Left lung (tissue), 10 donors: Measurements from ENCODE around the gene SPARCL1. TPM values are rescaled to one million over a fixed set of nuclear protein-coding genes. Genes with fewer than 3 reads are reported as not detected.

Experiments used
- ATAC-seq: fragments of 200-7000 bp; cut with Tn5 transposase; one replicate; pipeline ENCODE4 v1.9.1; 2020; ENCODE audit warnings: moderate library complexity
- DNase-seq, 4 donors: peaks; one replicate each; pipeline ENCODE4 v3.0.0-alpha.2; 2013 to 2020
- H3K27ac ChIP-seq, 2 donors: fragments of 200-600 bp; sonication (generic) in 1 of 2; one replicate each; pipeline versions ENCODE4 v1.5.0 to v1.8.0; 2020 to 2021
- H3K27me3 ChIP-seq, 2 donors: fragments of 200-600 bp; sonication (generic) in 1 of 2; one replicate each; pipeline versions ENCODE4 v1.5.0 to v1.8.0; 2020 to 2021
- H3K36me3 ChIP-seq, 2 donors: fragments of 200-600 bp; sonication (generic) in 1 of 2; one replicate each; pipeline versions ENCODE4 v1.5.0 to v1.8.0; 2020 to 2021
- H3K4me1 ChIP-seq, 2 donors: fragments of 200-600 bp; one replicate each; pipeline ENCODE4 v1.8.0; 2021
- H3K4me3 ChIP-seq, 2 donors: fragments of 200-600 bp; sonication (generic) in 1 of 2; one replicate each; pipeline versions ENCODE4 v1.5.0 to v1.8.0; 2020 to 2021; ENCODE audit warnings: mild to moderate bottlenecking in 1 of 2
- H3K9me3 ChIP-seq, 2 donors: fragments of 200-600 bp; sonication (generic) in 1 of 2; one replicate each; pipeline versions ENCODE4 v1.5.0 to v1.8.0; 2020 to 2021
- intact Hi-C, 2 donors: fragments of 100-400 bp; cut with DNase I; formaldehyde crosslinking; loops; one replicate each; pipeline versions ENCODE4 v1.11.2 to v1.14.2; 2022
- polyA plus RNA-seq, 6 donors: library from polyadenylated mRNA; unstranded; fragments of 120-200 nt; gene quantifications; one replicate each; pipeline ENCODE4 v1.2.1, GENCODE V29; 2013; ENCODE audit not compliant: insufficient read length in 6 of 6
- total RNA-seq, 2 donors: library from RNA; stranded (reverse); fragmentation: NEBNext Ultra II Directional; extraction: Animal tissue kit (Norgen Biotek cat#: 25700); gene quantifications; one replicate each; pipeline ENCODE4 v1.2.1, GENCODE V29; 2021
- TF ChIP-seq, protein P1 (sequence below), 2 donors: fragments of 200-600 bp; sonication (generic) in 1 of 2; IDR thresholded peaks; one replicate each; pipeline versions ENCODE4 v1.5.0 to v1.8.0; 2021; ENCODE audit warnings: antibody characterized with exemption in 2 of 2
- donor health status: DM: no; HTN: yes; CAD: no.
- donor health status: DM: no; HTN: no; CAD: no.

Gene SPARCL1
- total and polyA plus RNA-seq, 8 donors = 241 to 475 (median 401) TPM

DNA sequence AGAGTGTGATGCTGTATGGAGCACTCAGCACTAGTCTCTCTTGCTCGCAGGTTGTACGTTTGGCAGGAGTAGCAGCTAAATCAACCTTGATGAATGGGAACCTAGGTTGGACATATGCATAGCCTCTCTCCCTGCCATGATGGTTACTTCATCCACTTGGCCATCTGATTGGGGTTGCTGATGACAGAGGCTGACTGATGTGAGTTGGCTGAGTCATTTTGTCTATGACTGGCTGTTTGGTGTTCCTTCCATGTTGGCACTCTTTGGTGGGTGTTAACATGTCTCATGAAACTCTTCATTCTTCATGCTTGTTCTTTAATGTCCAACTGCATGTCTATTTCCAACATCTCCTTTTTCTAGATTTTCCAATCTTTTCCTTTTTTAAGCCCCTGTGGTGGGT lies 31.6 kb upstream of the SPARCL1 start:
- DNase-seq = no peak
- Histone ChIP-seq H3K4me3 (no peak overlapping the region), H3K9me3 (no peaks in the 10 kb centered on the region), H3K27me3 (no peaks in the 10 kb centered on the region), H3K36me3 (no peaks in the 10 kb centered on the region), H3K27ac (no peak overlapping the region), H3K4me1 (no peaks in the 10 kb centered on the region)
- intact Hi-C loops = no loop called here
- ATAC-seq = no peak
- TF ChIP-seq, protein P1, sequence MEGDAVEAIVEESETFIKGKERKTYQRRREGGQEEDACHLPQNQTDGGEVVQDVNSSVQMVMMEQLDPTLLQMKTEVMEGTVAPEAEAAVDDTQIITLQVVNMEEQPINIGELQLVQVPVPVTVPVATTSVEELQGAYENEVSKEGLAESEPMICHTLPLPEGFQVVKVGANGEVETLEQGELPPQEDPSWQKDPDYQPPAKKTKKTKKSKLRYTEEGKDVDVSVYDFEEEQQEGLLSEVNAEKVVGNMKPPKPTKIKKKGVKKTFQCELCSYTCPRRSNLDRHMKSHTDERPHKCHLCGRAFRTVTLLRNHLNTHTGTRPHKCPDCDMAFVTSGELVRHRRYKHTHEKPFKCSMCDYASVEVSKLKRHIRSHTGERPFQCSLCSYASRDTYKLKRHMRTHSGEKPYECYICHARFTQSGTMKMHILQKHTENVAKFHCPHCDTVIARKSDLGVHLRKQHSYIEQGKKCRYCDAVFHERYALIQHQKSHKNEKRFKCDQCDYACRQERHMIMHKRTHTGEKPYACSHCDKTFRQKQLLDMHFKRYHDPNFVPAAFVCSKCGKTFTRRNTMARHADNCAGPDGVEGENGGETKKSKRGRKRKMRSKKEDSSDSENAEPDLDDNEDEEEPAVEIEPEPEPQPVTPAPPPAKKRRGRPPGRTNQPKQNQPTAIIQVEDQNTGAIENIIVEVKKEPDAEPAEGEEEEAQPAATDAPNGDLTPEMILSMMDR (IDR thresholded peaks at IDR 0.05) = no peak

DNA sequence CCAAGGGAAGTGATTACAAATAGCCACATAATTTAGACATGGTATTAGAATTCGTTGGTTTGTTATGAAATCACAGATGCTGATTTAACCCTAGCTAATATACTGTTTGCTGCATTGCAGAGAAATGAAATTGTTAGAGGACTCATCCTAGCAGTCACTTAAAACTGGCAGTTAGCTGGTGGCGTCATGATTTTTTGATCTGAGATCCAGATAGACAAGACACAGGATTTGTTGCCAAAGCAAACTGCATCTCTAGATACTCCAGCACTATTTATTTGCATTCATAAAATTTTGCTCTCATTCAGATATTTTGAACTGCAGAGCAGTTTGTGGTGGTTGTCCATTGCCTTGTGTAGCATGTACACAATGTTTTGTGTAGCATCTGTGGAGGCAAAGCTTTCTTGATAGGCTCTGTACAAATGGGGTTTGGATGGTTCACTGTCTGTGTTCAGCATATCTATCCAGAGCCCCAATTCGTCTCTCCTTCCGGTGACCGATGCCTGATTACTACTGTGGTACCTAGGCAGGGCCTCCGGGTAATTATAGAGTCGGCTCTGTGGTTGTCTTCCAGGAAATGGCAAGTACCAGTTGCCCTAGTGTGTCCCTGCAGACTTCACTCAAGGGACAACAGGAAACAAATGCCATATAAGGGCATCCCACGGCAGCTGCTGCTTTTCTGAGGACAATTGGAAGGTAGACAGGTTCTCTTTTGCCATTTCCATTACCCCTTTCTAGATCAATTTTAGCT lies 30.1 kb upstream of the SPARCL1 start:
- ATAC-seq (no peak), DNase-seq (no peak)
- intact Hi-C loops = no loop called here
- Histone ChIP-seq H3K27me3 (no peaks in the 10 kb centered on the region), H3K36me3 (no peaks in the 10 kb centered on the region), H3K27ac (no peak overlapping the region), H3K9me3 (no peaks in the 10 kb centered on the region), H3K4me1 (no peaks in the 10 kb centered on the region), H3K4me3 (no peak overlapping the region)
- TF ChIP-seq, protein P1 (IDR thresholded peaks at IDR 0.05) = no peak

DNA sequence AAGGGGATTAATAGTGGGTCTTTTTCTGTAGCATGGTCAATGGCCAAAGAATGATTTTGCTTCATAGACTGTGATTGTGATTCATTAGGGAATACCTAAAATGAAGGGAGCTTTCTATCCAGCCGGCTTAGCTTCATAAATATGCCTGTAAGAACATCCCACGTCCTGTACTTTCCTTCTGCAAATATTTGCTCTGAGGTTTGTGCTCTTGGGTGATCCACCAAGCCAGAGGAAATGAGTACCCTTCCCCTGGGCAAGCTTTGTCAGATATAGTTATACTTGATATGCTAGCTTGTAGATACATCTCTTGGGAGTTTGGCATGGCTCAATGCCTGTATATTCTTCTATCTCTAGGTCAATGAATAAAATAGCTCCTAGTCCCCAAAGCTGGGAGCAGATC lies 28.2 kb upstream of the SPARCL1 start:
- no peak for ATAC-seq
- Histone ChIP-seq H3K27me3 (no peaks in the 10 kb centered on the region), H3K4me3 (no peak overlapping the region), H3K36me3 (no peaks in the 10 kb centered on the region), H3K4me1 (no peaks in the 10 kb centered on the region), H3K27ac (no peak overlapping the region), H3K9me3 (no peaks in the 10 kb centered on the region)
- no peak for DNase-seq
- intact Hi-C loops = no loop called here
- TF ChIP-seq, protein P1 (IDR thresholded peaks at IDR 0.05) = no peak

DNA sequence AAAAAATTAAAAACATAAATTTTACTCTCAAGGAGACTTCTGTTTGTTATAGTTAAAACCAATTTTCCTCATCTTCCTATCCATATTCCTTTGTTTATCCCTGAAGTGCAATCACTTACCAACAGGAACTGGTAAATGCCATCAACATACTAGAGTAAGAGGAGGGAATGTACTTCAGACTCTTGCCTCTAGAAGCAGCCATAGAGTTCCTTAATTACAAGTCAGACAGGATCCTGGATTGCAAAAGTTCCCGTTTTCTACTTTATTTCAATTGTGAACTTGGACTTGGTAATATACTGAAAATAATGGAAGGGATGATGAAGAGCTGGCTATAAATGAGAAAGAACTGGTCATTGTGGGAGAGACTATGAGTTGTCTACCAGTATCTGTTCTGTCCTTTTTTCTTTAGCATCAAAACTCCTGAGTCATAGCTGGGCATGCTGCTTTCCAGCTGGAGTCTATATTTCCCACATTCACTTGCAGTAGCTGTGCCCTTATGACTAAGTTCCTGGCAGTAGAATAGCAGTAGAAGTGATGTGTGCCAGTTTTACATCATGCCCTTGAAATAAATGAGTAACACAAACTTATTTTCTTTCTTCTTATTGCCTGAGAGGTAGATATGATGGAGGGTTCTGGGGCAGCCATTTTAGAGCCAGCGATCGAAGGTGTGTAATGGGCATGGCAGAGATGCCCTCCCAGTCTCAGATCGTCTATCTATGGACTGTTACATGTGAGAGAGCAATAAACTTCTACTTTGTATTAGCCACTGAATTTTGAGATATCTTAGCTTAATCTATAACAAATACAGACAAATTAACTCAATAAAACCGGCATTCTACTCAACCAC lies 26.8 kb upstream of the SPARCL1 start:
- Histone ChIP-seq H3K27ac (peak overlapping the region in 1 of 2 donors; percentile 13), H3K4me3 (no peak overlapping the region), H3K27me3 (no peaks in the 10 kb centered on the region), H3K9me3 (no peaks in the 10 kb centered on the region), H3K4me1 (no peaks in the 10 kb centered on the region), H3K36me3 (no peaks in the 10 kb centered on the region)
- no peak for DNase-seq
- ATAC-seq = peak; percentile 81
- TF ChIP-seq, protein P1 (IDR thresholded peaks at IDR 0.05) = no peak
- intact Hi-C loops = no loop called here

DNA sequence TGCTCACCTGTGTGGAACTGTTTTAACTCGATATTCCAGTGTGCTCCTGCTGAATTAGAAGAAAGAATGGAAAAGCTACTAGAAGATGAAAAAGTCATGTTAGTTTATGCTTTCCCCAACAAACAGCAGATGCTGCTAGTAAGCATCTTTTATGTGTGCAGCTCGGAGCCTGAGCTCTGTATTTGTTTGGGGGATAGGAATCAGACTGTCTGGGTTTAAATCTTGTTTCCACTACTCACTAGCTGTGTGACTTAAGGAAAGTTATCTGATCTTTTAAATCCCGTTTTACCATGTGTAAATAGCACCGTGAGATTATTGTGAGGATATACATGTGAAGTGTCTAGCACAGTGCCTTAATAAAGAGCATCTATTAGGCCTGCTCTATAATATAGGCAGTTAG lies 24.0 kb upstream of the SPARCL1 start:
- no peak overlapping the region for H3K4me3 ChIP-seq
- no peaks in the 10 kb centered on the region for H3K36me3 ChIP-seq
- intact Hi-C loops = no loop called here
- H3K27ac ChIP-seq = no peak overlapping the region
- TF ChIP-seq, protein P1 (IDR thresholded peaks at IDR 0.05) = no peak
- ATAC-seq (no peak), DNase-seq (no peak)
- H3K27me3 ChIP-seq = no peaks in the 10 kb centered on the region
- no peaks in the 10 kb centered on the region for H3K4me1 ChIP-seq
- no peaks in the 10 kb centered on the region for H3K9me3 ChIP-seq
